ENCODE data around the gene B4GALNT3. TPM values are rescaled to one million over a fixed set of nuclear protein-coding genes. Genes with fewer than 3 reads are reported as not detected.

Gene B4GALNT3
- total and polyA plus RNA-seq, 2 of the 13 experiments (the other 11 are each of a cell fraction or from before 2014, with no cell fraction given): 3.2 to 4.4 TPM

DNA sequence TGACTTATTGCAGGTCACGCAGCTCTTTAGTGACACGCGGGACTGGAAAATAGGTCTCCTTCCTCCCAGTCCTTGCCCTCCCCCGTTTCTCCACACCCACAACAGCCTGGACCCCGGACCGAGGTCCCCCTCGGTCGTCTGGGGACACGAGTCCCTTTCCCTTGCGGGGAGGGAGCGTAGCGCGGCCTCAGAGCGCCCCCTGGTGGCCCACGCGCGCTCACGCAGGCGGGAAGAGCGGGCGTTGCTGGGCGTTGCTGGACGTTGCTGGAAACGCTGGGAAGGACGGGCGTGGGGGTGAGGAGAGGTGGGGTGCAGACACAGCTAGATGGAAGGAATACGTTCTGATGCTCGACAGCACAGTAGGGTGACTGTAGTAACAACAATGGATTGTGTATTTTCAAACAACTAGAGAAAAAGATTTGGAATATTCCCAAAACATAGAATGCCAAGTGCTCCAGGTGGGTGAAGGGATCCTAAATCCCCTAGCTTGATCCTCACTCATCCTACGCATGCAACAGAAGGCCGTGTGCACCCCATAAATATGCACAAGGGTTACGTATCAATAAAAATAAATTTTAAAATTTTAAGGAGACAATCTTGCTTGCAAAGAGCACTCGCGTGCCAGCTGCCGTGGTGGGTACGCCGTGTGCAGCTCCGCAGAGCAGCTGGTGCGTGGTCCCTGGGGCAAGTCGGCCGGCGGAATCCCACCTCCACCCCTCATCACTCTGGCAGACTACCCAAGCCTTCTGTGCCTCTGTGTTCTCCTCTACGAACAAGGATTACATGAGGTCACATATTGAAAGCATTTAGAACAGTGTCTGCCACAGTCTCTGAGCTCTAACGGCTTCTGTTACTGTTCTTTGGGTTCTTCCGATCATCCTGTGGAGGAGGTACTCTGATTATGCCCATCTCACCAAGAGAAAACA lies 87.4 kb downstream of the B4GALNT3 start (continued):
- TF ChIP-seq, protein P1, sequence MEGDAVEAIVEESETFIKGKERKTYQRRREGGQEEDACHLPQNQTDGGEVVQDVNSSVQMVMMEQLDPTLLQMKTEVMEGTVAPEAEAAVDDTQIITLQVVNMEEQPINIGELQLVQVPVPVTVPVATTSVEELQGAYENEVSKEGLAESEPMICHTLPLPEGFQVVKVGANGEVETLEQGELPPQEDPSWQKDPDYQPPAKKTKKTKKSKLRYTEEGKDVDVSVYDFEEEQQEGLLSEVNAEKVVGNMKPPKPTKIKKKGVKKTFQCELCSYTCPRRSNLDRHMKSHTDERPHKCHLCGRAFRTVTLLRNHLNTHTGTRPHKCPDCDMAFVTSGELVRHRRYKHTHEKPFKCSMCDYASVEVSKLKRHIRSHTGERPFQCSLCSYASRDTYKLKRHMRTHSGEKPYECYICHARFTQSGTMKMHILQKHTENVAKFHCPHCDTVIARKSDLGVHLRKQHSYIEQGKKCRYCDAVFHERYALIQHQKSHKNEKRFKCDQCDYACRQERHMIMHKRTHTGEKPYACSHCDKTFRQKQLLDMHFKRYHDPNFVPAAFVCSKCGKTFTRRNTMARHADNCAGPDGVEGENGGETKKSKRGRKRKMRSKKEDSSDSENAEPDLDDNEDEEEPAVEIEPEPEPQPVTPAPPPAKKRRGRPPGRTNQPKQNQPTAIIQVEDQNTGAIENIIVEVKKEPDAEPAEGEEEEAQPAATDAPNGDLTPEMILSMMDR (CRISPR knock-in tag; IDR thresholded peaks at IDR 0.05): peak; percentile 97
- TF ChIP-seq ZNF460 (CRISPR knock-in tag; IDR thresholded peaks at IDR 0.05; ENCODE audit: borderline replicate concordance): no peak
- no peak for TF ChIP-seq ZFYVE20 (CRISPR knock-in tag; IDR thresholded peaks at IDR 0.05; ENCODE audit: borderline replicate concordance, low read depth)
- 0 out of 2 replicates have a peak, but pooled peaks have one; percentile 33 for TF ChIP-seq PHF8 (CRISPR knock-in tag; IDR thresholded peaks at IDR 0.05)
- TF ChIP-seq POLR2A (IDR thresholded peaks at IDR 0.05; ENCODE audit: insufficient read depth in 1 of 2, low read depth in 2 of 2, low read length in 2 of 2): no peak
- no peak for TF ChIP-seq ZNF431 (CRISPR knock-in tag; IDR thresholded peaks at IDR 0.05; ENCODE audit: borderline replicate concordance, low read depth)
- TF ChIP-seq, protein P2, sequence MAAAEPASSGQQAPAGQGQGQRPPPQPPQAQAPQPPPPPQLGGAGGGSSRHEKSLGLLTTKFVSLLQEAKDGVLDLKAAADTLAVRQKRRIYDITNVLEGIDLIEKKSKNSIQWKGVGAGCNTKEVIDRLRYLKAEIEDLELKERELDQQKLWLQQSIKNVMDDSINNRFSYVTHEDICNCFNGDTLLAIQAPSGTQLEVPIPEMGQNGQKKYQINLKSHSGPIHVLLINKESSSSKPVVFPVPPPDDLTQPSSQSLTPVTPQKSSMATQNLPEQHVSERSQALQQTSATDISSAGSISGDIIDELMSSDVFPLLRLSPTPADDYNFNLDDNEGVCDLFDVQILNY (CRISPR knock-in tag; conservative IDR thresholded peaks at IDR 0.05): no peak
- TF ChIP-seq, protein P3, sequence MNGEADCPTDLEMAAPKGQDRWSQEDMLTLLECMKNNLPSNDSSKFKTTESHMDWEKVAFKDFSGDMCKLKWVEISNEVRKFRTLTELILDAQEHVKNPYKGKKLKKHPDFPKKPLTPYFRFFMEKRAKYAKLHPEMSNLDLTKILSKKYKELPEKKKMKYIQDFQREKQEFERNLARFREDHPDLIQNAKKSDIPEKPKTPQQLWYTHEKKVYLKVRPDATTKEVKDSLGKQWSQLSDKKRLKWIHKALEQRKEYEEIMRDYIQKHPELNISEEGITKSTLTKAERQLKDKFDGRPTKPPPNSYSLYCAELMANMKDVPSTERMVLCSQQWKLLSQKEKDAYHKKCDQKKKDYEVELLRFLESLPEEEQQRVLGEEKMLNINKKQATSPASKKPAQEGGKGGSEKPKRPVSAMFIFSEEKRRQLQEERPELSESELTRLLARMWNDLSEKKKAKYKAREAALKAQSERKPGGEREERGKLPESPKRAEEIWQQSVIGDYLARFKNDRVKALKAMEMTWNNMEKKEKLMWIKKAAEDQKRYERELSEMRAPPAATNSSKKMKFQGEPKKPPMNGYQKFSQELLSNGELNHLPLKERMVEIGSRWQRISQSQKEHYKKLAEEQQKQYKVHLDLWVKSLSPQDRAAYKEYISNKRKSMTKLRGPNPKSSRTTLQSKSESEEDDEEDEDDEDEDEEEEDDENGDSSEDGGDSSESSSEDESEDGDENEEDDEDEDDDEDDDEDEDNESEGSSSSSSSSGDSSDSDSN (CRISPR knock-in tag; IDR thresholded peaks at IDR 0.05): no peak
- no peak for TF ChIP-seq ZNF773 (CRISPR knock-in tag; IDR thresholded peaks at IDR 0.05; ENCODE audit: borderline replicate concordance)
- TF ChIP-seq FLYWCH1 (CRISPR knock-in tag; IDR thresholded peaks at IDR 0.05): no peak
- peak; percentile 58; the same call in 1 of the 2 replicates for TF ChIP-seq ZNF350 (CRISPR knock-in tag; IDR thresholded peaks at IDR 0.05; ENCODE audit: borderline replicate concordance, low read depth)
- TF ChIP-seq, protein P4, sequence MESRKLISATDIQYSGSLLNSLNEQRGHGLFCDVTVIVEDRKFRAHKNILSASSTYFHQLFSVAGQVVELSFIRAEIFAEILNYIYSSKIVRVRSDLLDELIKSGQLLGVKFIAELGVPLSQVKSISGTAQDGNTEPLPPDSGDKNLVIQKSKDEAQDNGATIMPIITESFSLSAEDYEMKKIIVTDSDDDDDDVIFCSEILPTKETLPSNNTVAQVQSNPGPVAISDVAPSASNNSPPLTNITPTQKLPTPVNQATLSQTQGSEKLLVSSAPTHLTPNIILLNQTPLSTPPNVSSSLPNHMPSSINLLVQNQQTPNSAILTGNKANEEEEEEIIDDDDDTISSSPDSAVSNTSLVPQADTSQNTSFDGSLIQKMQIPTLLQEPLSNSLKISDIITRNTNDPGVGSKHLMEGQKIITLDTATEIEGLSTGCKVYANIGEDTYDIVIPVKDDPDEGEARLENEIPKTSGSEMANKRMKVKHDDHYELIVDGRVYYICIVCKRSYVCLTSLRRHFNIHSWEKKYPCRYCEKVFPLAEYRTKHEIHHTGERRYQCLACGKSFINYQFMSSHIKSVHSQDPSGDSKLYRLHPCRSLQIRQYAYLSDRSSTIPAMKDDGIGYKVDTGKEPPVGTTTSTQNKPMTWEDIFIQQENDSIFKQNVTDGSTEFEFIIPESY (CRISPR knock-in tag; IDR thresholded peaks at IDR 0.05): peak; percentile 67
- TF ChIP-seq ZNF768 (CRISPR knock-in tag; IDR thresholded peaks at IDR 0.05): peak; percentile 68; the same call in 1 of the 2 replicates
- TF ChIP-seq, protein P5, sequence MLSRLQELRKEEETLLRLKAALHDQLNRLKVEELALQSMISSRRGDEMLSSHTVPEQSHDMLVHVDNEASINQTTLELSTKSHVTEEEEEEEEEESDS (CRISPR knock-in tag; IDR thresholded peaks at IDR 0.05; ENCODE audit: borderline replicate concordance): no peak
- TF ChIP-seq RFX5 (IDR thresholded peaks at IDR 0.05; ENCODE audit: low read depth, low read length): peak; percentile 95
- TF ChIP-seq ZSCAN31 (CRISPR knock-in tag; IDR thresholded peaks at IDR 0.05; ENCODE audit: low read depth): 0 out of 2 replicates have a peak, but pooled peaks have one; percentile 23
- TF ChIP-seq ZNF746 (CRISPR knock-in tag; IDR thresholded peaks at IDR 0.05): no peak
- TF ChIP-seq, protein P6, sequence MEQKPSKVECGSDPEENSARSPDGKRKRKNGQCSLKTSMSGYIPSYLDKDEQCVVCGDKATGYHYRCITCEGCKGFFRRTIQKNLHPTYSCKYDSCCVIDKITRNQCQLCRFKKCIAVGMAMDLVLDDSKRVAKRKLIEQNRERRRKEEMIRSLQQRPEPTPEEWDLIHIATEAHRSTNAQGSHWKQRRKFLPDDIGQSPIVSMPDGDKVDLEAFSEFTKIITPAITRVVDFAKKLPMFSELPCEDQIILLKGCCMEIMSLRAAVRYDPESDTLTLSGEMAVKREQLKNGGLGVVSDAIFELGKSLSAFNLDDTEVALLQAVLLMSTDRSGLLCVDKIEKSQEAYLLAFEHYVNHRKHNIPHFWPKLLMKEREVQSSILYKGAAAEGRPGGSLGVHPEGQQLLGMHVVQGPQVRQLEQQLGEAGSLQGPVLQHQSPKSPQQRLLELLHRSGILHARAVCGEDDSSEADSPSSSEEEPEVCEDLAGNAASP (CRISPR knock-in tag; IDR thresholded peaks at IDR 0.05; ENCODE audit: borderline replicate concordance): peak; percentile 93; the same call in 1 of the 2 replicates
- TF ChIP-seq KDM2A (CRISPR knock-in tag; IDR thresholded peaks at IDR 0.05; ENCODE audit: borderline replicate concordance, low read depth): peak; percentile 85
